H1 (cell line): ENCODE results near the gene ADAM19. TPM values are rescaled to one million over a fixed set of nuclear protein-coding genes. Genes with fewer than 3 reads are reported as not detected.

ENCODE experiments used
- RFX5 ChIP-seq: IDR thresholded peaks from 2 replicates; pipeline ENCODE4 v1.6.1; 2011; ENCODE audit warnings: low read depth, low read length, improper control_type of control experiment, borderline replicate concordance
- SIRT6 ChIP-seq: IDR thresholded peaks from one replicate; pipeline ENCODE4 v1.7.1; 2012; ENCODE audit warnings: low read length, inconsistent platforms
- SP2 ChIP-seq: IDR thresholded peaks from 2 replicates; pipeline ENCODE4 v1.6.1; 2012; ENCODE audit warnings: mild to moderate bottlenecking, low read length, inconsistent platforms
- polyA plus RNA-seq, 7 experiments: library from polyadenylated mRNA; depleted of rRNA in 3 of 7; stranded (reverse) in 5 of 7; unstranded in 2 of 7; fragments of >200 nt in 5 of 7; fragments of 200-250 nt in 2 of 7; gene quantifications; 1 replicate in 5 of 7; 2 replicates in 1 of 7; 4 replicates in 1 of 7; pipeline versions ENCODE4 v1.2.1 to v1.2.3, GENCODE V29; 2011 to 2013; ENCODE audit warnings: missing spikeins in 2 of 7, mixed read lengths in 2 of 7
- total RNA-seq: library from RNA; stranded (reverse); fragmentation: NEBNext Ultra II Directional; extraction: Animal tissue kit (Norgen Biotek cat#: 25700); gene quantifications from 2 replicates; pipeline ENCODE4 v1.2.1, GENCODE V29; 2021
- TF ChIP-seq, protein P1 (sequence below), 3 experiments: IDR thresholded peaks; 1 replicate in 2 of 3; 2 replicates in 1 of 3; pipeline versions ENCODE4 v1.5.1 to v1.6.1; 2011; ENCODE audit warnings: low read length in 3 of 3, mild to moderate bottlenecking in 3 of 3, inconsistent platforms in 2 of 3, low read depth in 1 of 3, moderate library complexity in 1 of 3; ENCODE audit not compliant: insufficient read depth in 1 of 3; ENCODE audit errors: control extremely low read depth in 1 of 3

ADAM19 gene
- total and polyA plus RNA-seq, 2 of the 8 experiments (the other 6 are each of a cell fraction or from before 2014, with no cell fraction given), result 6.5 to 22.7 TPM

DNA sequence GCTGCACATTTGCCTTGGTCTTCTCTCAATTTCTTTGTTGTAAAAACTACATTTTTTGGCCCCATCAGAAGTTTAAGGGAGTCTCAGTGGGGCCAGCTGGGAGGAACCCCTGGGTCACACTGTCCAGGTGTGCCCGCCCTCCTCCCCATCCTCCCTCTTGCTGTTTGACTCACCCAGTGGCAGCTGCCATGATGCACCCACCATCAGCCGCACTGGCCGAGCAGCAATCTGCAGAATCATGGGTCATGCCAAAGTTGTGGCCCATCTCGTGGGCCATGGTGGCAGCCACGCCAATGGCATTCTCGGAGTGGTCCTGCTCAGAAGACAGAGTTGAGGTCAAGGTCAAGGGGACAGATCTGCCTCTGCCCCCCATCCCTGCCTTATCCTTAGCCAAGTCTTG is 70.1 kb downstream of the ADAM19 start (continued):
- TF ChIP-seq, protein P1, sequence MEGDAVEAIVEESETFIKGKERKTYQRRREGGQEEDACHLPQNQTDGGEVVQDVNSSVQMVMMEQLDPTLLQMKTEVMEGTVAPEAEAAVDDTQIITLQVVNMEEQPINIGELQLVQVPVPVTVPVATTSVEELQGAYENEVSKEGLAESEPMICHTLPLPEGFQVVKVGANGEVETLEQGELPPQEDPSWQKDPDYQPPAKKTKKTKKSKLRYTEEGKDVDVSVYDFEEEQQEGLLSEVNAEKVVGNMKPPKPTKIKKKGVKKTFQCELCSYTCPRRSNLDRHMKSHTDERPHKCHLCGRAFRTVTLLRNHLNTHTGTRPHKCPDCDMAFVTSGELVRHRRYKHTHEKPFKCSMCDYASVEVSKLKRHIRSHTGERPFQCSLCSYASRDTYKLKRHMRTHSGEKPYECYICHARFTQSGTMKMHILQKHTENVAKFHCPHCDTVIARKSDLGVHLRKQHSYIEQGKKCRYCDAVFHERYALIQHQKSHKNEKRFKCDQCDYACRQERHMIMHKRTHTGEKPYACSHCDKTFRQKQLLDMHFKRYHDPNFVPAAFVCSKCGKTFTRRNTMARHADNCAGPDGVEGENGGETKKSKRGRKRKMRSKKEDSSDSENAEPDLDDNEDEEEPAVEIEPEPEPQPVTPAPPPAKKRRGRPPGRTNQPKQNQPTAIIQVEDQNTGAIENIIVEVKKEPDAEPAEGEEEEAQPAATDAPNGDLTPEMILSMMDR (IDR thresholded peaks at IDR 0.05; ENCODE audit: control extremely low read depth in 1 of 3, insufficient read depth in 1 of 3, low read depth in 1 of 3, low read length in 3 of 3), result no peak
- no peak for TF ChIP-seq RFX5
- TF ChIP-seq SP2, result no peak
- no peak for TF ChIP-seq SIRT6
